HepG2 (cell line): Measurements from ENCODE around the gene LRR1. TPM values are rescaled to one million over a fixed set of nuclear protein-coding genes. Genes with fewer than 3 reads are reported as not detected.
A peak's percentile ranks its signal among the peaks of the same experiment; 100 is the strongest.

Experiments used
- ATF1 ChIP-seq: IDR thresholded peaks from 2 replicates; pipeline ENCODE4 v1.6.1; 2016; ENCODE audit warnings: mild to moderate bottlenecking, control low read depth
- CREB1 ChIP-seq, 2 experiments: fragments of 450-650 bp in 1 of 2; IDR thresholded peaks; 2 replicates each; pipeline ENCODE4 v1.6.1; 2016 to 2017; ENCODE audit warnings: control low read depth in 1 of 2, mild to moderate bottlenecking in 1 of 2, missing compliant biosample characterization in 1 of 2, missing genetic modification characterization in 1 of 2
- MXD4 ChIP-seq: IDR thresholded peaks from 2 replicates; pipeline ENCODE4 v1.6.1; 2016; ENCODE audit warnings: mild to moderate bottlenecking, missing biosample characterization, missing genetic modification reagents
- PHF5A ChIP-seq: IDR thresholded peaks from one replicate; pipeline ENCODE4 v1.6.1; 2018; ENCODE audit warnings: low read depth, missing genetic modification reagents; ENCODE audit not compliant: unreplicated experiment
- XRCC5 ChIP-seq: fragments of 200-400 bp; formaldehyde crosslinking; optimal IDR thresholded peaks from 2 replicates; pipeline ENCODE3; 2017; ENCODE audit warnings: mild to moderate bottlenecking, low read length
- ZBTB7B ChIP-seq: sonication (generic); formaldehyde crosslinking; IDR thresholded peaks from 2 replicates; pipeline ENCODE4 v1.4.0; 2020; ENCODE audit warnings: missing genetic modification reagents
- ZKSCAN1 ChIP-seq: fragments of 150-350 bp; IDR thresholded peaks from 2 replicates; pipeline ENCODE4 v1.6.1; 2014; ENCODE audit warnings: low read length
- ZNF143 ChIP-seq: sonication (generic); formaldehyde crosslinking; IDR thresholded peaks from 2 replicates; pipeline ENCODE4 v1.4.0; 2020; ENCODE audit warnings: missing genetic modification reagents
- ZNF281 ChIP-seq: sonication (generic); formaldehyde crosslinking; IDR thresholded peaks from 2 replicates; pipeline ENCODE4 v1.4.0; 2020; ENCODE audit warnings: missing genetic modification reagents, borderline replicate concordance
- ZNF839 ChIP-seq: sonication (generic); formaldehyde crosslinking; IDR thresholded peaks from 2 replicates; pipeline ENCODE4 v1.4.0; 2020; ENCODE audit warnings: missing genetic modification reagents, mild to moderate bottlenecking, borderline replicate concordance
- polyA plus RNA-seq, 8 experiments: library from polyadenylated mRNA; depleted of rRNA in 3 of 8; stranded (reverse) in 7 of 8; unstranded in 1 of 8; fragments of >200 nt; fragmentation: Illumina TruSeq in 4 of 8; extraction: Trizol in 4 of 8; gene quantifications; 2 replicates each; pipeline versions ENCODE4 v1.2.1 to v1.2.3, GENCODE V29; 2011 to 2016; ENCODE audit warnings: low read depth in 4 of 8, missing spikeins in 1 of 8, mixed read lengths in 1 of 8; ENCODE audit not compliant: insufficient read depth in 1 of 8
- total RNA-seq, 5 experiments: library from RNA; depleted of rRNA; stranded (reverse); fragments of >200 nt; fragmentation: Illumina TruSeq; extraction: Trizol; gene quantifications; 2 replicates each; pipeline ENCODE4 v1.2.3, GENCODE V29; 2016; ENCODE audit warnings: low read depth in 1 of 5
- TF ChIP-seq, protein P1 (sequence below): sonication (generic); formaldehyde crosslinking; IDR thresholded peaks from 2 replicates; pipeline ENCODE4 v1.5.1; 2020; ENCODE audit warnings: missing genetic modification reagents, mild to moderate bottlenecking, borderline replicate concordance
- TF ChIP-seq, protein P2 (sequence below): sonication (generic); formaldehyde crosslinking; IDR thresholded peaks from 2 replicates; pipeline ENCODE4 v1.4.0; 2020; ENCODE audit warnings: missing genetic modification reagents
- TF ChIP-seq, protein P3 (sequence below): sonication (generic); formaldehyde crosslinking; IDR thresholded peaks from 2 replicates; pipeline ENCODE4 v1.4.0; 2020; ENCODE audit warnings: missing genetic modification reagents

LRR1 gene
- total and polyA plus RNA-seq, 2 of the 13 experiments (the other 11 are each of a cell fraction or from before 2014, with no cell fraction given), result 7.0 to 36.2 TPM

DNA sequence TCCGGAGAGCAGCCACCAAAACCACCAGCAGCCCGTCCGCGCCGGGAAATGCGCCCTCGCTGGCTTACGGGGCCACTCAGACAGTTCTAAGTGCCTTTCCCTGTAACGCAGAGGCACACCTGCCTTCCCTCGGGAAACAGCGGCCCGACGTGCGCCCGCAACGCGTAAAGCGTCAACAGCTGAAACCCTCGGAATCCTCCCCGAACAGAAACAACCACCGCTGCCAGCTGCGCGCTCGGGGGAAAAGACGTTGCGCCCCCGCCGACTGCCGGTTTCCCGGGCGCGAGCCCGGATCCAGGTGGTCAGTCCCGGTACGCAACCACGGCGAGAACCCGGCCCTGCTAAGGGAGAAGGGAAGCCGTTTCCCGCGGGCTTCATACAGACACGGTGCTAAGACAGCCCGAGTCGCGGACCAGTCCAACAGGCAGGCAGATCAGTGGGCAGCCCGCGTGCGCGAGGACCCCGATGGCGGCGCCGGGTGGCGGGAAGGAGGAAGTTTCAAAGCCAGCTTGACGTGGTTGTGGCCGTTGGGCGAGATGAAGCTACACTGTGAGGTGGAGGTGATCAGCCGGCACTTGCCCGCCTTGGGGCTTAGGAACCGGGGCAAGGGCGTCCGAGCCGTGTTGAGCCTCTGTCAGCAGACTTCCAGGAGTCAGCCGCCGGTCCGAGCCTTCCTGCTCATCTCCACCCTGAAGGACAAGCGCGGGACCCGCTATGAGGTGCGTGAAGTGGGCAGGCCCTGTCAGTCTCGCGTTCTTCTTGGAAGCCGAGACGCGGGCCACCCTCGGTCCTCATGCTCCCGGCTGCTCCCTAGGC, at the start of gene LRR1 (continued):
- TF ChIP-seq ZNF839 (no peak), ATF1 (CRISPR knock-in tag) (no peak), ZNF281 (CRISPR knock-in tag) (no peak), ZKSCAN1 (no peak), ZNF143 (CRISPR knock-in tag) (peak; percentile 64), MXD4 (peak; percentile 94), CREB1 (IDR thresholded peaks at IDR 0.05) (peak; percentile 35; the same call in 1 of the 2 replicates), CREB1 (CRISPR knock-in tag; IDR thresholded peaks at IDR 0.05) (no peak), ZBTB7B (CRISPR knock-in tag) (no peak; the same call in 1 of the 2 replicates), XRCC5 (peak; percentile 62), PHF5A (CRISPR knock-in tag) (no peak)
- TF ChIP-seq, protein P1, sequence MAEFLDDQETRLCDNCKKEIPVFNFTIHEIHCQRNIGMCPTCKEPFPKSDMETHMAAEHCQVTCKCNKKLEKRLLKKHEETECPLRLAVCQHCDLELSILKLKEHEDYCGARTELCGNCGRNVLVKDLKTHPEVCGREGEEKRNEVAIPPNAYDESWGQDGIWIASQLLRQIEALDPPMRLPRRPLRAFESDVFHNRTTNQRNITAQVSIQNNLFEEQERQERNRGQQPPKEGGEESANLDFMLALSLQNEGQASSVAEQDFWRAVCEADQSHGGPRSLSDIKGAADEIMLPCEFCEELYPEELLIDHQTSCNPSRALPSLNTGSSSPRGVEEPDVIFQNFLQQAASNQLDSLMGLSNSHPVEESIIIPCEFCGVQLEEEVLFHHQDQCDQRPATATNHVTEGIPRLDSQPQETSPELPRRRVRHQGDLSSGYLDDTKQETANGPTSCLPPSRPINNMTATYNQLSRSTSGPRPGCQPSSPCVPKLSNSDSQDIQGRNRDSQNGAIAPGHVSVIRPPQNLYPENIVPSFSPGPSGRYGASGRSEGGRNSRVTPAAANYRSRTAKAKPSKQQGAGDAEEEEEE (CRISPR knock-in tag), result no peak; the same call in 1 of the 2 replicates
- TF ChIP-seq, protein P2, sequence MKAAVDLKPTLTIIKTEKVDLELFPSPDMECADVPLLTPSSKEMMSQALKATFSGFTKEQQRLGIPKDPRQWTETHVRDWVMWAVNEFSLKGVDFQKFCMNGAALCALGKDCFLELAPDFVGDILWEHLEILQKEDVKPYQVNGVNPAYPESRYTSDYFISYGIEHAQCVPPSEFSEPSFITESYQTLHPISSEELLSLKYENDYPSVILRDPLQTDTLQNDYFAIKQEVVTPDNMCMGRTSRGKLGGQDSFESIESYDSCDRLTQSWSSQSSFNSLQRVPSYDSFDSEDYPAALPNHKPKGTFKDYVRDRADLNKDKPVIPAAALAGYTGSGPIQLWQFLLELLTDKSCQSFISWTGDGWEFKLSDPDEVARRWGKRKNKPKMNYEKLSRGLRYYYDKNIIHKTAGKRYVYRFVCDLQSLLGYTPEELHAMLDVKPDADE (CRISPR knock-in tag), result no peak
- TF ChIP-seq, protein P3, sequence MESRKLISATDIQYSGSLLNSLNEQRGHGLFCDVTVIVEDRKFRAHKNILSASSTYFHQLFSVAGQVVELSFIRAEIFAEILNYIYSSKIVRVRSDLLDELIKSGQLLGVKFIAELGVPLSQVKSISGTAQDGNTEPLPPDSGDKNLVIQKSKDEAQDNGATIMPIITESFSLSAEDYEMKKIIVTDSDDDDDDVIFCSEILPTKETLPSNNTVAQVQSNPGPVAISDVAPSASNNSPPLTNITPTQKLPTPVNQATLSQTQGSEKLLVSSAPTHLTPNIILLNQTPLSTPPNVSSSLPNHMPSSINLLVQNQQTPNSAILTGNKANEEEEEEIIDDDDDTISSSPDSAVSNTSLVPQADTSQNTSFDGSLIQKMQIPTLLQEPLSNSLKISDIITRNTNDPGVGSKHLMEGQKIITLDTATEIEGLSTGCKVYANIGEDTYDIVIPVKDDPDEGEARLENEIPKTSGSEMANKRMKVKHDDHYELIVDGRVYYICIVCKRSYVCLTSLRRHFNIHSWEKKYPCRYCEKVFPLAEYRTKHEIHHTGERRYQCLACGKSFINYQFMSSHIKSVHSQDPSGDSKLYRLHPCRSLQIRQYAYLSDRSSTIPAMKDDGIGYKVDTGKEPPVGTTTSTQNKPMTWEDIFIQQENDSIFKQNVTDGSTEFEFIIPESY (CRISPR knock-in tag), result no peak; the same call in 1 of the 2 replicates
